ENCODE measurements around the gene MYMX.

The MYMX gene

GRCh38 chr6:44234101-44235025 lies 17.6 kb downstream of the MYMX start:
- FAIRE-seq: no peak

GRCh38 chr6:44235269-44235668 lies 18.5 kb downstream of the MYMX start:
- no peak for FAIRE-seq

GRCh38 chr6:44235891-44236516 lies 19.3 kb downstream of the MYMX start:
- no peak for FAIRE-seq

GRCh38 chr6:44237021-44237812 lies 20.5 kb downstream of the MYMX start:
- FAIRE-seq: no peak

- no peak for FAIRE-seq
These were observed 21.2 kb downstream of the MYMX start for GRCh38 chr6:44237813-44238433.

GRCh38 chr6:44238687-44239350 lies 22.1 kb downstream of the MYMX start:
- no peak for FAIRE-seq

GRCh38 chr6:44243345-44243744 lies 26.6 kb downstream of the MYMX start:
- no peak for FAIRE-seq

GRCh38 chr6:44245391-44245911 lies 28.7 kb downstream of the MYMX start:
- FAIRE-seq: no peak

- FAIRE-seq: no peak
These were observed 29.4 kb downstream of the MYMX start for GRCh38 chr6:44245912-44246662.

GRCh38 chr6:44246663-44247337 lies 30.1 kb downstream of the MYMX start, which contains the start of gene HSP90AB1:
HSP90AB1 (plus strand) TSS chr6:44247101; CDS start chr6:44248630, 1,529 bp downstream.
- no peak for FAIRE-seq

GRCh38 chr6:44247338-44248302 lies 30.9 kb downstream of the MYMX start:
- FAIRE-seq: no peak

- FAIRE-seq: no peak
These were observed 31.9 kb downstream of the MYMX start for GRCh38 chr6:44248579-44248978.

- FAIRE-seq: no peak
These were observed 32.5 kb downstream of the MYMX start for GRCh38 chr6:44249082-44249748.

- no peak for FAIRE-seq
These were observed 33.5 kb downstream of the MYMX start for GRCh38 chr6:44250067-44250717.

- FAIRE-seq: no peak
These were observed 34.0 kb downstream of the MYMX start for GRCh38 chr6:44250718-44251123.

- FAIRE-seq: no peak
These were observed 35.1 kb downstream of the MYMX start for GRCh38 chr6:44251576-44252524.

All from colon (tissue), 2 donors.